ENCODE measurements around the gene COQ4. TPM values are rescaled to one million over a fixed set of nuclear protein-coding genes. Genes with fewer than 3 reads are reported as not detected.

Gene COQ4
- total and polyA plus RNA-seq, 2 of the 8 experiments (the other 6 are each of a cell fraction or from before 2014, with no cell fraction given): 32.3 to 58.8 TPM

GRCh38 chr9:128337936-128338335 lies 15.3 kb downstream of the COQ4 start:
- no peak overlapping the region for H2BK12ac ChIP-seq (ENCODE audit: low read depth, low read length)
- no peak overlapping the region; the same call in 1 of the 2 replicates for H2AK5ac ChIP-seq (ENCODE audit: low read depth, low read length)
- no peak overlapping the region for H4K5ac ChIP-seq (ENCODE audit: insufficient read length, low read depth, low read length)
- no peak overlapping the region for H4K91ac ChIP-seq (replicated peaks; ENCODE audit: insufficient read length, low read length)
- H3K36me3 ChIP-seq (ENCODE audit: control insufficient read depth in 2 of 4, insufficient read depth in 4 of 4, low read length in 3 of 4): peaks cover 0 to 8% (median 0%) of the 10 kb centered on the region in 4 experiments; a peak in 3 of 8 replicates
- H3K79me1 ChIP-seq (ENCODE audit: low read depth, low read length): no peaks in the 10 kb centered on the region
- H2BK15ac ChIP-seq (ENCODE audit: low read length): no peak overlapping the region
- H4K20me1 ChIP-seq (replicated peaks in 1 of 2; ENCODE audit: control insufficient read depth in 1 of 2, insufficient read depth in 2 of 2, low read length in 2 of 2): peaks cover 0 to 2% of the 10 kb centered on the region in 2 experiments
- H4K8ac ChIP-seq (ENCODE audit: extremely low read depth, insufficient read depth, low read length): no peak overlapping the region
- no peak overlapping the region for H2BK5ac ChIP-seq (ENCODE audit: low read depth, low read length)
- no peak overlapping the region for H2BK120ac ChIP-seq (replicated peaks; ENCODE audit: low read depth, low read length)
- no peak overlapping the region for H3K4me3 ChIP-seq (ENCODE audit: extremely low read depth in 1 of 4, insufficient read depth in 2 of 4, low read depth in 3 of 4, low read length in 4 of 4)
- DNase-seq (ENCODE audit: low read depth in 1 of 2, low spot score in 2 of 2) (no peak), FAIRE-seq (no peak)
- peaks cover 0 to 2% (median 0%) of the 10 kb centered on the region in 4 experiments; a peak in 2 of 7 replicates for H3K4me1 ChIP-seq (replicated peaks in 1 of 4; ENCODE audit: control insufficient read depth in 3 of 4, insufficient read depth in 4 of 4, low read length in 3 of 4)
- no peak overlapping the region for H3K56ac ChIP-seq (replicated peaks; ENCODE audit: insufficient read length, low read depth, low read length)
- no peak overlapping the region for H3K4ac ChIP-seq (replicated peaks; ENCODE audit: insufficient read length, low read depth, low read length)
- H3K9me3 ChIP-seq (ENCODE audit: insufficient read depth in 2 of 2, low read depth in 1 of 2, low read length in 1 of 2): no peaks in the 10 kb centered on the region
- H3K27me3 ChIP-seq (replicated peaks in 1 of 4; ENCODE audit: control insufficient read depth in 3 of 4, extremely low read depth in 1 of 4, insufficient read depth in 3 of 4, low read length in 3 of 4): no peaks in the 10 kb centered on the region; a peak in 1 of 7 replicates
- POLR2A ChIA-PET (ENCODE audit: partially characterized antibody): interaction anchor here (0.7 to 1.7 kb wide), 6 partner anchors 17 to 89 kb away, joined by 3 to 4 read pairs (median 3); no protein-coding TSS in a partner anchor
- no peak overlapping the region for H2BK20ac ChIP-seq (ENCODE audit: low read length)
- H3K23me2 ChIP-seq (ENCODE audit: low read depth, low read length): peaks cover 5% of the 10 kb centered on the region; the same call in 1 of the 2 replicates
- H2AFZ ChIP-seq (ENCODE audit: low read length): no peak overlapping the region
- TF ChIP-seq CBX5 (IDR thresholded peaks at IDR 0.05; ENCODE audit: low read depth, low read length) (no peak), ZNF274 (IDR thresholded peaks at IDR 0.05; ENCODE audit: borderline replicate concordance, extremely low read depth, low read length) (no peak), RFX5 (IDR thresholded peaks at IDR 0.05; ENCODE audit: borderline replicate concordance, low read depth, low read length) (no peak), MAFK (IDR thresholded peaks at IDR 0.05; ENCODE audit: low read depth, low read length) (no peak), TAF1 (IDR thresholded peaks at IDR 0.05; ENCODE audit: low read depth, low read length) (no peak), CREB1 (IDR thresholded peaks at IDR 0.05) (no peak), HDAC6 (IDR thresholded peaks at IDR 0.05; ENCODE audit: low read depth, low read length) (no peak), SP4 (IDR thresholded peaks at IDR 0.05; ENCODE audit: low read length) (no peak), KDM1A (IDR thresholded peaks at IDR 0.05; ENCODE audit: borderline replicate concordance, low read length) (no peak)
- TF ChIP-seq, protein P1, sequence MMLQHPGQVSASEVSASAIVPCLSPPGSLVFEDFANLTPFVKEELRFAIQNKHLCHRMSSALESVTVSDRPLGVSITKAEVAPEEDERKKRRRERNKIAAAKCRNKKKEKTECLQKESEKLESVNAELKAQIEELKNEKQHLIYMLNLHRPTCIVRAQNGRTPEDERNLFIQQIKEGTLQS (IDR thresholded peaks at IDR 0.05; ENCODE audit: insufficient read depth, low read depth, low read length): no peak
- H3K23ac ChIP-seq (ENCODE audit: insufficient read length): no peak overlapping the region
- no peak overlapping the region for H3K4me2 ChIP-seq (ENCODE audit: insufficient read depth in 1 of 2, low read depth in 2 of 2, low read length in 2 of 2)
- no peak overlapping the region for H3K9ac ChIP-seq (replicated peaks in 1 of 4; ENCODE audit: extremely low read depth in 1 of 4, low read depth in 3 of 4, low read length in 3 of 4)
- no peaks in the 10 kb centered on the region for H3K79me2 ChIP-seq (ENCODE audit: control insufficient read depth in 1 of 2, insufficient read depth in 2 of 2, low read length in 2 of 2)
- 97% methylated on average over 7 of the region's 7 CpGs; no CpG with 5 or more reads in 1 of the 2 experiments for WGBS, 2 experiments (ENCODE audit: extremely low coverage in 1 of 2, insufficient coverage in 1 of 2, insufficient read length in 1 of 2, insufficient replicate concordance in 2 of 2, low coverage in 1 of 2, low lambda C conversion rate in 2 of 2, missing lambda C conversion rate in 1 of 2)
- no peak overlapping the region for H3K27ac ChIP-seq (ENCODE audit: low read depth, low read length)
- no peak overlapping the region for H3K14ac ChIP-seq (ENCODE audit: insufficient read length)
- H3K18ac ChIP-seq (ENCODE audit: extremely low read depth, low read length): no peak overlapping the region
- CTCF ChIA-PET (ENCODE audit: partially characterized antibody): interaction anchor here (0.6 to 1.6 kb wide), 5 partner anchors 14 to 553 kb away, joined by 3 to 4 read pairs (median 3); partner anchors contain the start of genes CERCAM and SPOUT1
